SK-N-SH (cell line): ENCODE data around the gene DCDC1. TPM values are rescaled to one million over a fixed set of nuclear protein-coding genes. Genes with fewer than 3 reads are reported as not detected.

Experiments
- CTCF ChIA-PET: fragments of 300-600, 350-600 bp; formaldehyde crosslinking; extraction: SDS; loops from one replicate; lab custom pipeline; 2021; lab: Yijun Ruan, JAX
- POLR2A ChIA-PET: fragments of 350-600 bp; sonication (Branson Sonifier 250); formaldehyde crosslinking; extraction: SDS; loops from one replicate; lab custom pipeline; 2020; ENCODE audit warnings: antibody characterized with exemption, inconsistent platforms; lab: Yijun Ruan, JAX
- DNase-seq: peaks from one replicate; pipeline ENCODE4 v3.0.0; 2012
- H2AFZ ChIP-seq: fragments of 200-600 bp; sonication (generic); 2 replicates; pipeline ENCODE4 v1.8.1; 2016; ENCODE audit warnings: antibody characterized with exemption, mild to moderate bottlenecking, low read depth
- H3F3A ChIP-seq: fragments of 200-600 bp; sonication (generic); replicated peaks from 2 replicates; pipeline ENCODE3; 2016; ENCODE audit warnings: antibody characterized with exemption, mild to moderate bottlenecking; ENCODE audit not compliant: insufficient read depth
- H3K27ac ChIP-seq, 2 experiments: fragments of 200-500 bp in 1 of 2; fragments of 200-600 bp in 1 of 2; sonication (Bioruptor generic) in 1 of 2; sonication (generic), shearing (Covaris generic) in 1 of 2; 2 replicates each; pipeline versions ENCODE4 v1.5.1 to v1.6.1; 2014 to 2016; ENCODE audit warnings: low read depth in 2 of 2, inconsistent platforms in 1 of 2, low read length in 1 of 2, mild to moderate bottlenecking in 1 of 2, mixed read lengths in 1 of 2
- H3K27me3 ChIP-seq: fragments of 200-600 bp; sonication (generic), shearing (Covaris generic); 2 replicates; pipeline ENCODE4 v1.6.1; 2016; ENCODE audit warnings: mixed run types; ENCODE audit not compliant: insufficient read depth
- H3K36me3 ChIP-seq, 2 experiments: fragments of 200-500 bp in 1 of 2; fragments of 200-600 bp in 1 of 2; sonication (Bioruptor generic) in 1 of 2; sonication (generic) in 1 of 2; replicated peaks in 1 of 2; 2 replicates each; pipeline versions ENCODE3 to v1.5.1; 2014 to 2016; ENCODE audit warnings: low read length in 1 of 2, mild to moderate bottlenecking in 1 of 2; ENCODE audit not compliant: insufficient read depth in 2 of 2, control insufficient read depth in 1 of 2
- H3K4me1 ChIP-seq, 2 experiments: fragments of 200-500 bp in 1 of 2; fragments of 200-600 bp in 1 of 2; sonication (Bioruptor generic) in 1 of 2; sonication (generic), shearing (Covaris generic) in 1 of 2; 2 replicates each; pipeline versions ENCODE4 v1.5.1 to v1.6.1; 2014 to 2016; ENCODE audit warnings: low read depth in 1 of 2, low read length in 1 of 2, mixed run types in 1 of 2; ENCODE audit not compliant: insufficient read depth in 2 of 2, control insufficient read depth in 1 of 2
- H3K4me2 ChIP-seq: fragments of 200-600 bp; sonication (generic), shearing (Covaris generic); 2 replicates; pipeline ENCODE4 v1.6.1; 2017; ENCODE audit warnings: mixed run types
- H3K4me3 ChIP-seq, 2 experiments: fragments of 200-500 bp in 1 of 2; fragments of 200-600 bp in 1 of 2; sonication (Bioruptor generic) in 1 of 2; sonication (generic), shearing (Covaris generic) in 1 of 2; 2 replicates each; pipeline versions ENCODE4 v1.5.1 to v1.8.1; 2014 to 2016; ENCODE audit warnings: low read depth in 2 of 2, inconsistent platforms in 1 of 2, low read length in 1 of 2, mild to moderate bottlenecking in 1 of 2, mixed read lengths in 1 of 2, moderate library complexity in 1 of 2
- H3K79me2 ChIP-seq: fragments of 200-600 bp; sonication (generic); 2 replicates; pipeline ENCODE4 v1.8.1; 2017; ENCODE audit warnings: mild to moderate bottlenecking; ENCODE audit not compliant: insufficient read depth
- H3K9ac ChIP-seq: fragments of 200-600 bp; sonication (generic); 2 replicates; pipeline ENCODE4 v1.6.1; 2017; ENCODE audit warnings: mixed run types
- H3K9me2 ChIP-seq: fragments of 200-600 bp; sonication (generic); 2 replicates; pipeline ENCODE4 v1.6.1; 2017; ENCODE audit warnings: mixed run types
- H3K9me3 ChIP-seq: fragments of 200-600 bp; sonication (generic); 2 replicates; pipeline ENCODE4 v1.6.1; 2017; ENCODE audit warnings: mixed run types, mild to moderate bottlenecking, moderate library complexity
- H4K20me1 ChIP-seq: fragments of 200-600 bp; sonication (generic); 2 replicates; pipeline ENCODE4 v1.6.1; 2017; ENCODE audit warnings: mild to moderate bottlenecking, mixed run types; ENCODE audit not compliant: insufficient read depth
- CTCF ChIP-seq: fragments of 200-600 bp; sonication (generic); IDR thresholded peaks from 2 replicates; pipeline ENCODE4 v1.6.1; 2017; ENCODE audit warnings: antibody characterized with exemption, mild to moderate bottlenecking, moderate library complexity
- IRF3 ChIP-seq: fragments of 150-350 bp; IDR thresholded peaks from 2 replicates; pipeline ENCODE4 v1.6.1; 2016; ENCODE audit warnings: mild to moderate bottlenecking, low read depth, low read length
- JUND ChIP-seq: IDR thresholded peaks from 2 replicates; pipeline ENCODE4 v1.4.0; 2012
- MXI1 ChIP-seq: IDR thresholded peaks from 2 replicates; pipeline ENCODE4 v1.6.1; 2012; ENCODE audit warnings: mild to moderate bottlenecking, low read depth, low read length, improper control_type of control experiment
- NFIC ChIP-seq: IDR thresholded peaks from 2 replicates; pipeline ENCODE4 v1.4.0; 2012; ENCODE audit warnings: borderline replicate concordance
- PBX3 ChIP-seq: IDR thresholded peaks from 2 replicates; pipeline ENCODE4; 2012
- RAD21 ChIP-seq: IDR thresholded peaks from 2 replicates; pipeline ENCODE4 v1.6.1; 2012; ENCODE audit warnings: mild to moderate bottlenecking, low read length
- REST ChIP-seq: IDR thresholded peaks from 2 replicates; pipeline ENCODE4 v1.6.1; 2012; ENCODE audit warnings: mild to moderate bottlenecking, low read depth, low read length, moderate library complexity
- RFX5 ChIP-seq: IDR thresholded peaks from 2 replicates; pipeline ENCODE4 v1.6.1; 2012; ENCODE audit warnings: mild to moderate bottlenecking, improper control_type of control experiment, low read length
- SIN3A ChIP-seq: IDR thresholded peaks from 2 replicates; pipeline ENCODE4 v1.6.1; 2012; ENCODE audit warnings: low read depth, mild to moderate bottlenecking, low read length, moderate library complexity, borderline replicate concordance
- TEAD4 ChIP-seq: IDR thresholded peaks from 2 replicates; pipeline ENCODE4 v1.4.0; 2012; ENCODE audit warnings: mild to moderate bottlenecking, borderline replicate concordance; ENCODE audit not compliant: insufficient read depth
- USF1 ChIP-seq: IDR thresholded peaks from 2 replicates; pipeline ENCODE4 v1.4.0; 2012; ENCODE audit warnings: low read depth, borderline replicate concordance
- ZBTB33 ChIP-seq: IDR thresholded peaks from 2 replicates; pipeline ENCODE4 v1.4.0; 2012; ENCODE audit warnings: low read depth, borderline replicate concordance
- WGBS: methylation state at CpG from one replicate; pipeline ENCODE4 v1.1.6; 2017; ENCODE audit warnings: low lambda C conversion rate; 5-methylcytosine and 5-hydroxymethylcytosine counted together
- polyA plus RNA-seq, 3 experiments: library from polyadenylated mRNA; depleted of rRNA; stranded (reverse); fragments of >200 nt; gene quantifications; 2 replicates each; pipeline ENCODE4 v1.2.3, GENCODE V29; 2012

Gene DCDC1
- polyA plus RNA-seq, 1 of the 3 experiments (the other 2 are of a cell fraction) = 0.12 TPM

- WGBS = 19% methylated on average over 1 of the region's 1 CpG
- CTCF ChIA-PET = interaction anchor here (1.2 kb wide), 1 partner anchor 507 kb away, joined by 3 read pairs; no protein-coding TSS in a partner anchor
- H3K9me2 ChIP-seq = no peaks in the 10 kb centered on the region
These were observed 517.4 kb downstream of the DCDC1 start for GRCh38 chr11:30852091-30852490.

More at GRCh38 chr11:30852091-30852490, 517.4 kb downstream of the DCDC1 start:
- TF ChIP-seq NFIC (no peak), PBX3 (no peak), REST (no peak), USF1 (no peak), IRF3 (no peak), RFX5 (no peak), JUND (no peak), RAD21 (no peak), MXI1 (no peak), CTCF (no peak), TEAD4 (no peak), SIN3A (no peak), ZBTB33 (no peak)
- Histone ChIP-seq H2AFZ (no peak overlapping the region), H3K4me2 (no peak overlapping the region), H3K36me3 (no peaks in the 10 kb centered on the region), H3K27me3 (no peaks in the 10 kb centered on the region), H3K9me3 (no peaks in the 10 kb centered on the region), H3K9ac (no peak overlapping the region), H3K4me1 (no peaks in the 10 kb centered on the region), H3K4me3 (no peak overlapping the region), H3K79me2 (no peaks in the 10 kb centered on the region), H3K27ac (no peak overlapping the region), H4K20me1 (no peaks in the 10 kb centered on the region), H3F3A (no peaks in the 10 kb centered on the region)
- POLR2A ChIA-PET = no interaction called here
- DNase-seq = no peak
